Measurements from ENCODE around the gene CAMKK2.

DNA sequence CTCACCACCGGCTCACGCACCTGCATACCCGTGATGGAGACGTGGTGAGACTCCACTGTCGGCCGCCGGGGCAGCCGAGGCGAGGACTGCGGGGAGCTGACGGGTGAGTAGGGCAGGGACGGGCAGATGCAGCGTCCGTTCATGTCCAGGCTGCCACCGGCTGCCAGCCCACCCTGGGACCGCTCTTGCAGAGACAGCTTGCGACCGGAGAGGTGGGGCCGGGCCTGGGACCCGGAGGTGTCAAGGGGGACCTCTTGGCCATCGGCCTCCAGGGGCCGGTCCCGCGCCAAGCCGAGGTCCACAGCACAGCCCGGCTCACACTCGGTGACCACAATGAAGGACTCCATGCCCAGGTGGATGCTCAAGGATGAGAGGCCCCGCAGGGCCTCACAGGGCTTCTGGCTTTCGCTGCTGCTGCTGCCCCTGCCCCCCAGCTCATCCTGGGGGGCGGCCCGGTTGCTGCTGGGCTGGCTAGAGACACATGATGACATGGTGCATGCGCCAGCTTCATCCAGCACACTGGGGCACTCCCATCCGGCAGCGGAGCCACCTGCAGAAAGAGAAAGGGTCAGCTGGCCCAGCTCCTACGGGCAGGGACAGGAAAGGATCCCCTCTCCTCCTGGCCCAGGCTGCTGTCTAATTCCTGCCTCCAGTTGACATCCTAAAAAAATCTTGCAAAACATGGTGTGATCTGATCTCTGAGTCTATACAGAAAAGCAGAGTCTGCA is 22.3 kb downstream of the CAMKK2 start:
- TF ChIP-seq, protein P1, sequence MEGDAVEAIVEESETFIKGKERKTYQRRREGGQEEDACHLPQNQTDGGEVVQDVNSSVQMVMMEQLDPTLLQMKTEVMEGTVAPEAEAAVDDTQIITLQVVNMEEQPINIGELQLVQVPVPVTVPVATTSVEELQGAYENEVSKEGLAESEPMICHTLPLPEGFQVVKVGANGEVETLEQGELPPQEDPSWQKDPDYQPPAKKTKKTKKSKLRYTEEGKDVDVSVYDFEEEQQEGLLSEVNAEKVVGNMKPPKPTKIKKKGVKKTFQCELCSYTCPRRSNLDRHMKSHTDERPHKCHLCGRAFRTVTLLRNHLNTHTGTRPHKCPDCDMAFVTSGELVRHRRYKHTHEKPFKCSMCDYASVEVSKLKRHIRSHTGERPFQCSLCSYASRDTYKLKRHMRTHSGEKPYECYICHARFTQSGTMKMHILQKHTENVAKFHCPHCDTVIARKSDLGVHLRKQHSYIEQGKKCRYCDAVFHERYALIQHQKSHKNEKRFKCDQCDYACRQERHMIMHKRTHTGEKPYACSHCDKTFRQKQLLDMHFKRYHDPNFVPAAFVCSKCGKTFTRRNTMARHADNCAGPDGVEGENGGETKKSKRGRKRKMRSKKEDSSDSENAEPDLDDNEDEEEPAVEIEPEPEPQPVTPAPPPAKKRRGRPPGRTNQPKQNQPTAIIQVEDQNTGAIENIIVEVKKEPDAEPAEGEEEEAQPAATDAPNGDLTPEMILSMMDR (IDR thresholded peaks at IDR 0.05; ENCODE audit: low read depth, low read length, poor library complexity, severe bottlenecking), result no peak
- no peak for TF ChIP-seq EZH2phosphoT487 (IDR thresholded peaks at IDR 0.05; ENCODE audit: borderline replicate concordance, low read length)

Measured in DOHH2 (cell line).